Measurements from ENCODE around the gene UBE3A. TPM values are rescaled to one million over a fixed set of nuclear protein-coding genes. Genes with fewer than 3 reads are reported as not detected.
"Not testable (repeated sequence)": the region's sequence is repeated elsewhere in the genome, so short reads cannot be mapped to it uniquely, and the experiment has no call there.

UBE3A gene
- total RNA-seq, 1 donor from 2014 or later = 88.0 TPM

- H3K4me1 Mint-ChIP-seq (ENCODE audit: unreplicated experiment) = no peaks in the 10 kb centered on the region
- no peak overlapping the region for H3K4me3 Mint-ChIP-seq (ENCODE audit: unreplicated experiment)
- H3K36me3 Mint-ChIP-seq (ENCODE audit: unreplicated experiment) = no peaks in the 10 kb centered on the region
- no peak for DNase-seq (ENCODE audit: extremely low spot score, unreplicated experiment)
- H3K27me3 Mint-ChIP-seq (ENCODE audit: unreplicated experiment) = no peaks in the 10 kb centered on the region
- H3K27ac Mint-ChIP-seq (ENCODE audit: unreplicated experiment) = no peak overlapping the region
- no peak for TF ChIP-seq CTCF (IDR thresholded peaks at IDR 0.05)
- peaks cover 17% of the 10 kb centered on the region for H3K9me3 Mint-ChIP-seq (ENCODE audit: unreplicated experiment)
These were observed 15.9 kb upstream of the UBE3A start for GRCh38 chr15:25454771-25455170.

- H3K27ac Mint-ChIP-seq (ENCODE audit: unreplicated experiment); H3K4me3 Mint-ChIP-seq (ENCODE audit: unreplicated experiment); H3K36me3 Mint-ChIP-seq (ENCODE audit: unreplicated experiment); H3K27me3 Mint-ChIP-seq (ENCODE audit: unreplicated experiment); DNase-seq (ENCODE audit: extremely low spot score, unreplicated experiment); H3K4me1 Mint-ChIP-seq (ENCODE audit: unreplicated experiment): not testable (repeated sequence)
- peaks cover 17% of the 10 kb centered on the region for H3K9me3 Mint-ChIP-seq (ENCODE audit: unreplicated experiment)
These were observed 14.4 kb upstream of the UBE3A start for GRCh38 chr15:25453246-25453645.

GRCh38 chr15:25451501-25451900 lies 12.7 kb upstream of the UBE3A start:
- Mint-ChIP-seq H3K27ac (ENCODE audit: unreplicated experiment) (no peak overlapping the region), H3K4me3 (ENCODE audit: unreplicated experiment) (no peak overlapping the region), H3K27me3 (ENCODE audit: unreplicated experiment) (peaks cover 3% of the 10 kb centered on the region), H3K9me3 (ENCODE audit: unreplicated experiment) (peaks cover 17% of the 10 kb centered on the region), H3K36me3 (ENCODE audit: unreplicated experiment) (no peaks in the 10 kb centered on the region), H3K4me1 (ENCODE audit: unreplicated experiment) (no peaks in the 10 kb centered on the region)
- DNase-seq (ENCODE audit: extremely low spot score, unreplicated experiment) = no peak
- no peak for TF ChIP-seq CTCF (IDR thresholded peaks at IDR 0.05)

- Mint-ChIP-seq H3K9me3 (ENCODE audit: unreplicated experiment) (peaks cover 16% of the 10 kb centered on the region), H3K4me3 (ENCODE audit: unreplicated experiment) (no peak overlapping the region), H3K4me1 (ENCODE audit: unreplicated experiment) (no peaks in the 10 kb centered on the region), H3K27ac (ENCODE audit: unreplicated experiment) (no peak overlapping the region), H3K36me3 (ENCODE audit: unreplicated experiment) (no peaks in the 10 kb centered on the region), H3K27me3 (ENCODE audit: unreplicated experiment) (peaks cover 3% of the 10 kb centered on the region)
- no peak for DNase-seq (ENCODE audit: extremely low spot score, unreplicated experiment)
- TF ChIP-seq CTCF (IDR thresholded peaks at IDR 0.05) = no peak
These were observed 11.3 kb upstream of the UBE3A start for GRCh38 chr15:25450163-25450562.

- no peak overlapping the region for H3K4me3 Mint-ChIP-seq (ENCODE audit: unreplicated experiment)
- peaks cover 2% of the 10 kb centered on the region for H3K9me3 Mint-ChIP-seq (ENCODE audit: unreplicated experiment)
- H3K27ac Mint-ChIP-seq (ENCODE audit: unreplicated experiment) = no peak overlapping the region
- H3K36me3 Mint-ChIP-seq (ENCODE audit: unreplicated experiment) = no peaks in the 10 kb centered on the region
- no peak for DNase-seq (ENCODE audit: extremely low spot score, unreplicated experiment)
- no peak for TF ChIP-seq CTCF (IDR thresholded peaks at IDR 0.05)
- H3K27me3 Mint-ChIP-seq (ENCODE audit: unreplicated experiment) = peaks cover 3% of the 10 kb centered on the region
- H3K4me1 Mint-ChIP-seq (ENCODE audit: unreplicated experiment) = no peaks in the 10 kb centered on the region
These were observed 7.3 kb upstream of the UBE3A start for GRCh38 chr15:25446076-25446475.

GRCh38 chr15:25445412-25445811 lies 6.6 kb upstream of the UBE3A start:
- Mint-ChIP-seq H3K36me3 (ENCODE audit: unreplicated experiment) (no peaks in the 10 kb centered on the region), H3K4me3 (ENCODE audit: unreplicated experiment) (no peak overlapping the region), H3K9me3 (ENCODE audit: unreplicated experiment) (no peaks in the 10 kb centered on the region), H3K27me3 (ENCODE audit: unreplicated experiment) (peaks cover 3% of the 10 kb centered on the region), H3K27ac (ENCODE audit: unreplicated experiment) (no peak overlapping the region), H3K4me1 (ENCODE audit: unreplicated experiment) (no peaks in the 10 kb centered on the region)
- no peak for DNase-seq (ENCODE audit: extremely low spot score, unreplicated experiment)
- TF ChIP-seq CTCF (IDR thresholded peaks at IDR 0.05) = no peak
